Measurements from ENCODE around the gene LRG1.

GRCh38 chr19:4495471-4495870 lies 44.4 kb downstream of the LRG1 start:
- no peak for TF ChIP-seq NFIC (IDR thresholded peaks at IDR 0.05)
- no peak for TF ChIP-seq TAF1 (IDR thresholded peaks at IDR 0.05; ENCODE audit: low read depth)
- TF ChIP-seq MAX (IDR thresholded peaks at IDR 0.05), result no peak
- no peak for TF ChIP-seq EP300 (IDR thresholded peaks at IDR 0.05; ENCODE audit: borderline replicate concordance)
- no peak for TF ChIP-seq USF1 (IDR thresholded peaks at IDR 0.05)
- TF ChIP-seq TEAD4 (IDR thresholded peaks at IDR 0.05), result no peak
- no peak for TF ChIP-seq REST (IDR thresholded peaks at IDR 0.05; ENCODE audit: low read depth)
- no peak for TF ChIP-seq TCF12 (IDR thresholded peaks at IDR 0.05; ENCODE audit: low read depth)
